Hematopoietic multipotent progenitor cell treated with erythropoietin and hydrocortisone succinate and interleukin-3 and kit ligand, for 15 days (in vitro differentiated cells): ENCODE measurements around the gene COPZ1.

Source experiments
- DNase-seq: peaks from one replicate; pipeline ENCODE4 v3.0.0-alpha.2; 2015; ENCODE audit warnings: low spot score

The COPZ1 gene

DNA sequence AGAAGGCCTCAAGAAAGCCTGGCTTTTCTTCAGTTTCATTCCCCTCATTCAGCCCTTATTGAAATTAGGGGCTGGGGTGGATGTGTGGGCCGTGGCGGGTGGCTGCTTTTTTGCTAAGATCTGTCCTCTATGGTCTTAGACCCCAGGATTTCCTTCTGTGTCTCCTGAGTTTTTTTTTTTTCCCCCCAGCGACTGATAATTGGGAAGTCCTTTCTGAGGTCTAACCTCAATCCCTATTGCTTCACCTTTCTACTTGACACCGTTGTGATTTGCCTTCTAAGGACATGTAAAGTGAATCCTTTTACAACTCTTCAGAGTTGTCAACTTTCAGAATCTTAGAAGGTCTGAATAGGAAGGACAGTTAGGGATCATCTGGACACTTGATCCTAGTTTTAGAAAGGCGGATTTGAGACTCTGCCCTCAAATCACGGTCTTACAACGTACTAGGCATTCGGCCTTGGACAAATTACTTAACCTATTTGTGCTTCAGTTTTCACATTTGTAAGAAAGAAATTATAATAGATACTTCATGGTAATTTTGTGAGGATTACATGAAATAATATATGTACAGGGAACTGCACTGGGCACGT lies 34.9 kb downstream of the COPZ1 start:
- DNase-seq: no peak

DNA sequence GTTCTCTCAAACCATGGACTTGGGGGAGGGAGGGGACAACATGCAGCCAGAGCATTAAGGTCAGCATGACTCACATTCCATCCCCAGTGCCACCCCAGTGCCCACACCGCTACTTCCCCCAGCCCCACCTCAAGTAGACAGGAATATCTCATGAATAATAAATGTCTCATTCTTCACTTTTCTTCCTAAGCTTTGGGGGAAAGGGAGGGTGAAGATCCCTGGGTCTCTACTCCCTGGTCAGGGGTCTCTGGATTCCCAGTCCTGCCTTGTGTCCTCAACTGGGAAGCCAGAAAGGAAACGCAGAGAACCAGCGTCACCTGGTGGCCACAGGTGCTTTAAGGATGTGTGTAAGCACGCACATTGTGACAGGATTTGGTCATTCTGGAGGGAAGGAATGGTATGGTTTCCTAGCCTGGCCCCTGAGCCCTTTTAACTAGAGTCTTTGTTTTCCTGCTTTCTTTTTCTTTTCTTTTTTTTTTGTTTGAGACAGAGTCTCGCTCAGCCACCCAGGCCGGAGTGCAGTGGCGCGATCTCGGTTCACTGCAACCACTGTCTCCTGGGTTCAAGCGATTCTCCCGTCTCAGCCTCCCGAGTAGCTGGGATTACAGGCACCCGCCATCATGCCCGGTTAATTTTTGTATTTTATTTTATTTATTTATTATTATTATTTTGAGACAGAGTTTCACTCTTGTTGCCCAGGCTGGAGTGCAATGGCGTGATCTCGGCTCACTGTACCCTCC lies 36.0 kb downstream of the COPZ1 start:
- peak; percentile 74 for DNase-seq

DNA sequence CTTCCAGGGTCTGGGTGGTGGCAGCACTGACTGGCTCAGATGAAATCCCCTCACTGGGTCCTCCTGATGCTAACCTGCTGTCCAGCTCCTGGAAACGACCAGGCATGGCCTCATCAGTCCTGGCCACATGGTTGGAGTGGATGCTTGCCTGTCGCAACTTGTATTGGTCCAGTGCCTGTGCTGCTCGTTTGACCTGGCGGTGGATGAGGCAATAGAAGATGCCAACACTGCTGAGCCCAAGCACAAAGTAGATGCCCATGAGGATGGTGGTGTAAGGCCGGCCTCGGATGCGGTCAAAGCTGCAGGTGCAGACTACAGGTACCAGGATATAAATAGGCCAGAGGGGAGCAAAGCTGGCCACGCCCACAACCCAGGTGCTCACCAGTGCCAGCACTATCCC lies 38.1 kb downstream of the COPZ1 start:
- no peak for DNase-seq

DNA sequence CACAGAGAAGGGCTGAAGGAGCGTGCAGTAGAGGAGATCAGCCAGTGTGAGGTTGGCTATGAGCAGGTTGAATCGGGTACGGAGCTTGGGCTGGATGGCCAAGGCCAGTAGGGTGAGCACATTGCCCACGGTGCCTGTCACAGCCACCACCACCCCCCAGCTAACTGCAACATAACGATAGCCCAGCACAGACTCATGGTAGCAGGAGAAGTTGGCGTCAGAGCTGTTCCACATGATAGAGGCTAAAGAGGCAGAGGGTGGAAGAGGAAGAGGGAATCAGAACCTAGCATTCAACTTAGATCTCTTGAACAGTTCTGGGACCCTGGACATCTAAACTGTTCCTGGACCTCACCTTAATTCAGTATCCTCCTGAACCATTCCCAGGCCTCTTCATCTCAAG lies 38.7 kb downstream of the COPZ1 start:
- DNase-seq: no peak

DNA sequence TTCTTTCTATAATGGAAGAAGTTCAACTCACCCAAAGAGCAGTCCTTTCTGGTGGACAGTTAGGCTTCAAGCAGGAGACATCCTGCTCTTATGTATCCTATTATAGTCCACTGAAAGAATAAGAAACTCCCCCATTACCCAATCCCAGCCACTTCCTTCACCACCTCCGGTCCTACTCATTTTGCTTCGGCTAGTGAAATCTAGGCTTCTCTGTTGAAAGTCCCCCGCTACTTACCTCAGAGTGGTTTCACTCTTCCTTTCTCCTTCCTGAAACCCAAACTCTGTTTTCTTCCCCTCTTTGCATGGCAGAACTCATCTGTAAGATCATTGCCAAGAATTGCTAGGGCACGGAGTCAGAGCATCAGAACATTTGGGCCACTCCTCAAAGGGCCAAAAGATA lies 39.5 kb downstream of the COPZ1 start, which contains the start of gene GPR84:
GPR84 (minus strand) TSS at position 74 of the 400 bp plus-strand sequence. CDS start 635 bp downstream, outside the sequence.
- DNase-seq: no peak

DNA sequence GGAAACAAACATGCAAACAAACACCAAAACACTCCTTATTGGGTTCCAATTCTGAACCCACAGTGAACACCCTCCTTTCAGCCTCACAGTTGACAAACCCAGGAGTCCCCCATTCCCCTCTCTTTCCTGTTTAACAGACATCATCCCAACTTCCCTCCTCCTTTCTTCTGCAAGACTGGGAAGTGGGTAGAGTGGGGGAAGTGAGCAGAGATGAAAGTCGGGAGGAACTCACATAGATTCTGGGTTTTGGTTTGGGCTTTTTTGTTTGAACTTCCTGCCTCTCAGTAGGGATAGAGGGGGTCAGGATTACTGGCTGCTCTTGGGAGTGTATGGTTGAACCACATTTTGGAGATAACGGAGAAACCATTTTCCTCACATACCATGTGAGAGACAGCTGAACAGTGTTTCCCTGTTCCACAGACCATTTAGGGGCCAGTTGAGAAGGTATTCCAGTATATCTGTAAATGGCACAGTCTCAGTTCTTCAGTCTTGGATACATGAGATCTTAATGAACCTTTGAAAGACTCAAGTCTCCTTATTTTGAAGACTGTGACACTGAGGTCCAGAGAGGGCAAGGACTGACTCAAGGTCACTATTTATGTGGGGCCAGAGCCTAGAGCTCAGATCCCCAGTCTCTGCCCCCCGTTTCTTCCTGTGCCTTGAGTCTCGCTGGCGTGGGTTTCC lies 43.2 kb downstream of the COPZ1 start:
- DNase-seq: no peak

DNA sequence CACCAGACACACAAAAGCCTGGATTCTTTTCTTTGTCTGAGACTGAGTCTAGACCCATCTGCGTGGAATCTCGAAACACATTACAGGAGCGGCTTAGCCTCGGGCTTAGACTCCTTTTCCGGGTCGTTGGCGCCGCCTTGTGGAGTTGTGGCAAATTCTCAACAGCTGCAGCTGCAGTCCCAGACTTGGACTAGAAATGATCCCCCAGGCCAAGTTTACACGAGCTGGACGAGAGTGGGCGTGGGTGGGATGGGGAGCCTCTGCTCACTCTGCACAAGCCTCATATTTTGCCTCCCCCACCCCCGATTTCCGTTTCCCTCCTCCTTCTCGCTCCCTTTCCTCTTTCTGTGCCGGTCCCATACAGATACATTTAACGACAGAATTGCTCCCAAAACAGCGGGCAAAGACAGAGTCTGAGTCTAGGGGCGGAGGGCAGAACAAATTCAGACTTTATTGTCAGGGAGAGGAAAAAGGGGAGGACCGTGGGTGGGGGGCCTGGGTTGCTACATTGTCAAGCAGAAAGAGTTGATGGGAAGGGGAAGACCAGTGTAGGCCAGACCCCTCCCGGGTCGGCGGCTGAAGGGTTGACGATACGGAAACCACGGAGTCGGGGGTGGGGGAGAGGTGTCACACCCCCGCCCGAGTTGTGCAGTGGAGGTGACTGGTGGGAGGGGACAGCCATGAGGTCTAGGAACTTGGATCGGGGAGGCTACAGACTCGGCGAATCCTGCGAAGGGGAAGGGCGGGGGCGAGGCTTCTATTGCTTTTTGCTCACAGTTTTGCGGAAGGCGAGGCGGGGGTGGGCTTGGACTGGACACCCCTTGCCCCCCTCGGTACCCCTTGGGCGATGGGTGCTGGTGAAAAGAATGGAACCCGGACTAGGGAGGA lies 44.0 kb downstream of the COPZ1 start:
- peak; percentile 87 for DNase-seq

DNA sequence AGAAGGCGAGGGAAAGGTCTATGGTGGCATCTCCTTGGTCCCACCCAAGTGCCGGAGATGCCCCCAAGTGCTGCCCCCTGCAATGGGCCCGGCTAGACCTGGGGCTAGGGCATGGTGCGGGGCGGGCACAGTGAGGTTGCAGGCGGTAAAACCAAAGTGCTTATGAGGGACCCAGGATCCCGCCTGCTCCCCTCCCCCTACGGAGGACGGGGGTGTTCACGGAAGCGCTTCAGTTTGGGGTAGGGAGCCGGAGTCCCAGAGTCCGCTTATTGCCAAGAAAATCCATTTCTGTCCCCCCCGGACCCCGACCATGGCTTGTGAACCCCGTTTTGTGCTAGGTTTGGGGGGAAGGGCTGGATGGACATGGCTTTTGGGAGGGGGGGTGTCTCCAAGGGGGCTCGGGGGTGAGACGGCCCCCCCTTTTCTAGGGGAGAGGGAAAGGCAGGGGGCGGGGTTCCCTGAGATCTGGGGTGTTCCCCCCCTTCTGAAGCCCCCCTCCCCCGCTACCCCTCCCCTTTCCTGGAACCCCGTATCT lies 44.7 kb downstream of the COPZ1 start:
- no peak for DNase-seq

DNA sequence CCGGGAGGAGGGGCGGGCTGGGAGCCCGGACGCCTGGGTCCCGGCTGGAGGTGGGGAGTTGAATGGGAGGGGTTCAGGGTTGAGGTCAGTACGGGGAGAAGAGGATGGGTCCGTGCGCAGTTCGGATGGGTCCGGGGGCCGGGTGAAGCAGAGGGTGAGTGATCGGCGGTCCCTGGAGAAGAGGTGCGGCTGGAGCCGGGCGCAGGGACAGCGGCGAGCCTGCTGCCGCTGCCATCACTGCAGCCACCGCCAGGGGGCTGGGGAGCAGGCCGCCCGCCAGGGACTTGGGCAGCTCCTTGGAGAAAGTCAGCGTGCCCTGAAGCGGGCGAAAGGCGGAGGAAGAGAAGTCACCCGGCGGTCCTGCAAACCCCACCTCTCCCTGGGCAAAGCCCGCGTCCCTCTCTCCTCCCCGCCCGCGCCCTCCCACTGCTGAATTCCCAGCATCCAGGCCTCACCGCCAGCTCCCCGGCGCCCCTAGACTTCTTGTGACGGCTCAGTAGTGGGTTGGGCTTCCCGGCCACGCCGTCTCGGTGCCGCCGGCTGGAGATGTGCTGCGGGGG lies 45.3 kb downstream of the COPZ1 start:
- DNase-seq: no peak

DNA sequence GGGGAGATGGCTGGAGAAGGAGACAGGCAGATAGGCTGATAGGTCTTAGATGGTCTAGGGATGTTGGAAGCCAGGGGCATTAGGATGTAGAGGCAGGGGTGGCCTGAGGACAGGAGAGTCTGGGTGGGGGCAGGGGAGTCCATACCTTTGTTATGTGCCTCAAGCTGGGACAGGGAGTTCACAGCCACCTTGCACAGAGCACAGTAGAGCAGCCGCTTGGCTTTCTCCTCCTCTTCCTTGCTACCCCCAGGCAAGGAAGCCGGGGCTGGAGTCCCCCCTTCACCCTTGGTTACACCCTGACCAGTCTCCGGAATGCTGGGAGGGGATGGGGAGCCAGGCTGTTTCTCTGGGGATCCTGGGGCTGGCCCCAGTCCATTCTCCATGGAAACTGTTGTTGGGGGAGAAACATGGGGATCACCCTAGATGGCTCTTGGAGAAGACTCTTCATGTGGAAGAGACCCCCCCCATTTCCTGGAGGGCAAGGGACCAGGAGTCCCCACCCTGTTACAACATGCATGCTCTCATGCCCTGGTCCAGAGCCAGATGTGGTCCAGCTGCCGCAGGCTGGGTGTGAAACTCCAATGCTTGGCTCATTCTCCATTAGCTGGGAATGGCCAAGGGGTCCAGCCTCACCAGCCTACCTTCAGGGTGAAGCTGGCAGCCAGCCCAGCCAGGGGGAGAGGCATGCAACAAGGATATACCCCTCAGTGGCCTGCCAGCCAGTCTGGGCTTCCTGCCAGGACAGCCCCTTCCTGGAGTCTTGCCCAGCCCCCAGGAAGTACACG lies 46.6 kb downstream of the COPZ1 start:
- no peak for DNase-seq

DNA sequence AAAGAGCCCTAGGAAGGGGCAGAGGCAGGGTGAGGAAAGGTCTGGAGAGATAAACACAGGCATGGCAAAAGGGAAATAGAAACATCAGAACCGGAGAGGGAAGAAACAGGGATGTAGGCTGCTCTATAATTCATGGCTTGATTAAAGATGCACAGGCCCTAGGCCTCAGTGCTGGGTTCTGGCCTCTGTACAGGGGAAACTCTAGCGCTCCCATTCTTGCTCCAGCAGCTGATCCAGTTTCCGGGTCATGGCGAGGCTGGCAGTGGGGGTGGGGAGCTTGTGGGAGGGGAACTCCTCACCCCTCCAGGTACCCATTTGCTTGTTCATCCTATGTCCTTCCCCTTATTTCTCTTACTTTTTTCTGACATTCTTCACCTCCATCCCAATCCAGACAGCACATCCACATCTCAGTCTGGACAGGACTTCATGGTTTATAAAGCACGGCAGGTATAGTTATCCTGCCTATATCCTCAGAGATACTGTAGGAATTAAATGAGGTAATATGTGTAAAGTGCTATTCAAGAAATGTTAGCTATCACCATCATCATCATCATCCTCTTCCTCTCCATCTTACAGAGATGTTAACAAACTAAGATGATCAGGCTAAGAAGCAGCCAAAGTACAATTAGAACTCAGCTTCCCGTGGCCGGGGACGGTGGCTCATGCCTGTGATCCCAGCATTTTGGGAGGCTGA lies 47.3 kb downstream of the COPZ1 start:
- no peak for DNase-seq

DNA sequence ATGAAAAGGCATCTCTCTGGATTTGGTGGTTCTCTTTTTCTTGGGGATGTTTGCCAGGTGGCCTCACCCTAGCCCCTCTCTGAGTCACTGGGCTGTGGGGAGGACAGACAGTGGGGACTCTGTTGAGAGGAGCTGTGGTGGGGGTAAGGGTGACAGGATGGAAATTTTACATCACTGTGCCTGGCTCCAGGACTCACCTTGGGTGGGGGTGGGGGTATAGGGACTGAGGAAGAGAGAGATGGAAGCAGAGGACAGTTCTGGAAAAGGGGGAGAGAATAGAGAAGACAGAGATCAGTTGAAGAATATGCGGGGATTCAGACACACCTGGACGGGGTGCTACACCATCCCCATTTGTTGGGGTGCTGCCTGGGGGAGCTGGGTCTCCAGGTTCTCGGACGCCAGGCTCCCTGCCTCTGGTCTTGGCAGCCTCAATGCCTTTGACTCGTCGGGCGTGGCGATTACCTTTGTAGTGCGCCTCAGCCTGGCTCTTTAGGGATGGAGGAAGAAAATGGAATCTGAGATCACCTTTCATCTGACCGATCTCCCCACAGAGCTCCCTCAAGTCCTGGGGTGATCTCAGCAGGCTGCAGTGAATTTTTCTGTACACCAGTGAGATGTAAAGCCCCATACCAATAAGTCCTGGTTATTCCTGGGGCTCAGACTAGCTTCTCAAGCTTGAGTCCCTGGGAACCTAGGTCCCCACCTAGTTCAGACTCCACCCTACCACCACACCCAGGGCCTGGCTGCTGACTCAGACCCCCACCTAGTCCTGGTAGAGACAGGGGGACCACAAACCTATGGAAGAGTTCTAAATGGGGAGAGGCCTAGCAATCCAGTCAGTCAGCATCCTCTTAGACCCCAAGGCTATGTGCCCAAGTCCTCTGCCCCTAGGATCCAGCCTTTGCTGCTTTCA lies 49.0 kb downstream of the COPZ1 start:
- DNase-seq: no peak

DNA sequence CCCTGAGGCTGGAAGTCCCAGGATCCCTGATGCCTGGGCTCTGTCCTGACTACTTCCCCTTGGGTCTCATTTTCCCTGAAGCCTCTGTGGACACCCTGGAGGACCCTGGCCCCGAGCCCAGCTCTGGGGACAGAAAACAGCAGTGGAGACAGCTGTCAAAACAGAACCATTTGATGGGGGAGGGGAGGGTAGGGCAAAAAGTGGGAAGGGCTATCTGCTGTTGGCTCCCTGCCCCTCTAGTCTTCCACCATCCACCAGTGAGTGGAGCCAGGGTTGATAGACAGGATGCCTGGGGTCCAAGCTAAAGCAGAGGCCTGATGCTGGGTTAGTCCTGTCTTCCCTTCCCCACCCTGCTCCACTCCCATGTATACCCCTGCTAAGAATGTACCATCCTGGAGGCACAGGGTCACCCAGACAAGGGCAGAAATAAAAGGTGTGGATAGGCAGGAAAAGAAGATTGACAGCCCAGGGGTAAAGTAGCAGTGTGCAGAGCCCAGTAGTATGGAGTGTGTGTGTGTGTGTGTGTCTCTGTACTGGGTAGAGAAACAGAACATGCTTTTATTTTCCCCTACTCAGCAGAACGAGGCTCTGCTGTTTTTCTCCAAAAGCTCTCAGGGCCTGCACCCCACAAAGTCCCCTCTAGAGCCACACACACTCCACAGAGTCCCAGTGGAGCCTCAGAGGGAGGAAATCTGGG lies 49.8 kb downstream of the COPZ1 start:
- DNase-seq: no peak

DNA sequence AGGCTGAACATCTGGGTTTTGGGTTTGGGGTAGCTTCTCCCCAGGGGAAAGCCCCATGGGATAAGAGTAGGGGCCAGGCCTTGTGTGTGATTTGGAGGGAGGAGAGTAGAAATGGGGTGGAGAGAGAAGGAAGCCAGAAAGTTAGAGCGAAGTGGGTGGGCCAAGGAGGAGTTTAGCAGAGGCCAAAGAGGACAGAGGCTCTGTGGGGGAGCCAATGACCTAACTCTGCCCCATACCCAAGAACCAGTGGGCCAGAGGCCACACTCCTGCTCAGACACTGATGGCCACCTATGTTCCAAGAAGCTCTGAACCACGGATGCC lies 50.3 kb downstream of the COPZ1 start:
- DNase-seq: no peak

DNA sequence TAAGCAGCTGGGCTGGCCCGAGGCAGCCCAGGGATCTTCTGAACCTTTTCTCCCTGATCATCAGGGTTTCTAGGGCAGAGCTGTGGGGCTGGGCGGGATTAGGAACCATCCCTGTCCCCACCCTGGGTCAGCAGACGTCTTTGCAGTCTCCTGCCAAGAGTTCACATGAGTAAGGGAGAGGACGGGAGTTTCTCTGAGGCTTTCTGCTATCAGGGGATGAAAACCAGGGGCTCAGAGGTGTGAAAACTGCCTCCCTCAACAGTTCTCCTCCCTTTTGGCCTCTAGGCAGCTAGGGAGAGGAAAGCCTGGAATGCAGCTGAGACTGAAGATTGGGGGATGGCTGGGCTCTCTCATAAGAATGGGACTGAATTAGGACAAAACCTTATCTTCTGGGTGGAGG lies 51.7 kb downstream of the COPZ1 start:
- DNase-seq: no peak

DNA sequence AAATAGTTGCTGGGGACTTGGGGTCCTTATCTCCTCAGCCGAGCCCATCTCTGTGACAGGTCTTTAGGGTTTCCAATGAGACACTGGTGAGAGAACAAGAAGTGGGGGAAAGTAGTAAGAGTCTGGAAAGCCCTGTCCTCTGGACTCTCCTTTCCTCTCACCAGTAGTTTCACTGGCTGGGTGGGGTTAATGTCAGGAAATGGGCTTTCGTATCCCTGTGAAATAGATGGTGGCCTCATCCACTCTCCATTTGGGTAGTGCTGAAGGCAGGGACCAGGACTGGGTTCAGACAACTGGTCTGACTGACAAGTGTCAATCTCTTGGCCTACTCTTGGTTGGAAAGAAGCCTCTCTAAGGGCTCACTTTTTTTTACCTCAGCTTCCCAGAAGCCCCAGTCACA lies 52.1 kb downstream of the COPZ1 start:
- DNase-seq: no peak

DNA sequence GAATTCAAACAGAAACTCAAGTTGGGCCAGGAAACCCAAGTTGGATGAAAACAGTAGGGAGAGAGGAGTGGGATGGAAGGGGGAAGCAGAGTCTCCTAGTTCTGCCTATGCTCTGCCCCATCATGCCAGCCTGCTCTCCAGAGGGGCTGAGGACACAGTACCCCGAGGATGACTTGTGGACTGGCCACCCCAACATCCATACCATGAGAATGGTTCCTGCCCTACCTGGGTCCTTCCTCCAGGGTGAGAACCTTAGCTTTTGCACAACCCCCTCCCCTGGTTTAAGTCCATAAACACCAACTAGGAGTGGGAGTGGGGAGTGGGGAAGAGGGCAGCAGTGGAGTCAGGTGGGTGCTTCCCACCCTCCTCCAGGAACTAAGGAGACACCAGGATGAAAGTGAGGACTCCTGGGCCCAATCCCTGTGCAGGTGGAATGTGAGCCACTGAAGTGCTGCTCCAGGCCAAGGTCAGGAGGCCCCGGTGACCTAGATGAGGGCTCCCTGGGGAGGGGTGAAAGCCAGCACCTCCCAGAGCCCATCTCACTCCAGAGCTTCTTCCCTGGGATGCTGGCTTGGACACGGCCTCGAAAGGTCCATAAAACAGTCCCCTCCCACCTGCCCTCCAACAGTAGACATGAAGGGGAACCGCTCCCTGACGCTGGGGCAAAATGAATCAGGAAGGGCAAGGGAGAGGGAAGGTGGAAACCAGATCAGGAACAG lies 53.0 kb downstream of the COPZ1 start:
- DNase-seq: no peak

DNA sequence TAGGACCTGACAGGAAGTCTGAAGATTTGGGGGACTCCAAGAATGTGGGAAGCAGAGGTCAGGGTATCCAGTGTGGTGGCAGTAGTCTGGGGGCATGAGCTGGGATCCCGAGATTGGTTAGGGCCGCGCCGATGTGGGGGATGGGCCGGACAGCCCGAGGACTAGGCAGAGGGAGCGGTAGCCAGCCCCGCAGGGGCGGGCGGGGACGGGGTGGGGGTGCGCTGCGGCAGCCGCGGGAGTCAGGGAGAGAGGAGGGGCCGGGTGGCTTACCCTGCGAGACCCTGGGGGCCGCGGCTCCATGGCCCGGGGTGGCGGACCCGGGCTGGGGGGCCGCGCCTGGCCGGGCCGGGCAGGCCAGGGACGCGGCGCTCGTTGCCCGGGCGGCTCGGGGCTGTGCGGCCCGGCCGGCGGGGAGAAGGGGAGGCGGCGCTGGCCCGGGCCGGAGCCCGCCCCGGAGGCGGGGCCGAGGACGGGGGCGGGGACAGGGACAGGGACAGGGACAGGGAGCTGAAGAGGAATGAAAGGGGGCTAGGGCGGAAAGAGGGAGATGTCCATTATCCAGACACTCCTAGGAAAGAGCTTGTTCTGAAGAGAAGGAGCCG lies 54.0 kb downstream of the COPZ1 start:
- no peak for DNase-seq
